Activated B cell treated with CpG ODN at 0.5 μM for 24 hours (primary cell): Measurements from ENCODE around the gene SHISA9. TPM values are rescaled to one million over a fixed set of nuclear protein-coding genes. Genes with fewer than 3 reads are reported as not detected.

Source experiments
- ATAC-seq: fragments of 200-7000 bp; cut with Tn5 transposase; one replicate; pipeline ENCODE4 v1.10.0; 2021; ENCODE audit warnings: low read depth, mild to moderate bottlenecking, moderate library complexity
- CTCF ChIA-PET: fragments of 350-600 bp; sonication (Branson Sonifier 250); formaldehyde crosslinking; loops from one replicate; lab custom pipeline; 2021; ENCODE audit warnings: antibody characterized with exemption; lab: Charles Lee
- POLR2A ChIA-PET: fragments of 350-600 bp; sonication (Branson Sonifier 250); formaldehyde crosslinking; loops from one replicate; lab custom pipeline; 2021; ENCODE audit warnings: antibody characterized with exemption; lab: Charles Lee
- DNase-seq: peaks from one replicate; pipeline ENCODE4 v3.0.0; 2022
- H3K27ac Mint-ChIP-seq: one replicate; pipeline ENCODE4 v1.8.0; 2020; ENCODE audit warnings: mixed read lengths
- H3K27me3 Mint-ChIP-seq: one replicate; pipeline ENCODE4 v1.8.0; 2021; ENCODE audit warnings: mixed read lengths
- H3K36me3 Mint-ChIP-seq: one replicate; pipeline ENCODE4 v1.8.0; 2021; ENCODE audit warnings: low read depth, mixed read lengths
- H3K4me1 Mint-ChIP-seq: one replicate; pipeline ENCODE4 v1.8.0; 2021; ENCODE audit warnings: mixed read lengths
- H3K4me3 Mint-ChIP-seq: one replicate; pipeline ENCODE4 v1.8.0; 2020; ENCODE audit warnings: mild to moderate bottlenecking, mixed read lengths
- H3K9me3 Mint-ChIP-seq: one replicate; pipeline ENCODE4 v1.8.0; 2020; ENCODE audit warnings: mixed read lengths
- CTCF ChIP-seq: fragments of 200-600 bp; IDR thresholded peaks from one replicate; pipeline ENCODE4 v1.8.0; 2022; ENCODE audit warnings: antibody characterized with exemption, mild to moderate bottlenecking
- intact Hi-C: fragments of 100-400 bp; cut with micrococcal nuclease; formaldehyde crosslinking; loops from one replicate; pipeline ENCODE4 v1.15.1; 2024
- total RNA-seq: library from RNA; stranded (reverse); gene quantifications from 2 replicates; pipeline ENCODE4 v1.2.3, GENCODE V29; 2022

SHISA9 gene
- total RNA-seq, 1 donor from 2014 or later, result 0.07 TPM

GRCh38 chr16:13155780-13156179, 254.4 kb downstream of the SHISA9 start:
- no peak for DNase-seq

GRCh38 chr16:13157082-13157481, 255.7 kb downstream of the SHISA9 start:
- H3K4me3 Mint-ChIP-seq, result no peak overlapping the region
- H3K36me3 Mint-ChIP-seq, result no peaks in the 10 kb centered on the region
- H3K27ac Mint-ChIP-seq, result no peak overlapping the region
- peaks cover 2% of the 10 kb centered on the region for H3K9me3 Mint-ChIP-seq
- ChIA-PET POLR2A (no interaction called here), CTCF (no interaction called here)
- H3K4me1 Mint-ChIP-seq, result no peaks in the 10 kb centered on the region
- no peaks in the 10 kb centered on the region for H3K27me3 Mint-ChIP-seq
- ATAC-seq (no peak), DNase-seq (no peak)
- TF ChIP-seq CTCF, result no peak
- intact Hi-C loops, result no loop called here

More at GRCh38 chr16:13155780-13156179, 254.4 kb downstream of the SHISA9 start:
- ChIA-PET CTCF (no interaction called here), POLR2A (no interaction called here)
- peaks cover 2% of the 10 kb centered on the region for H3K9me3 Mint-ChIP-seq
- no peaks in the 10 kb centered on the region for H3K36me3 Mint-ChIP-seq
- H3K4me1 Mint-ChIP-seq, result no peaks in the 10 kb centered on the region
- H3K4me3 Mint-ChIP-seq, result no peak overlapping the region
- ATAC-seq, result no peak
- intact Hi-C loops, result no loop called here
- H3K27me3 Mint-ChIP-seq, result no peaks in the 10 kb centered on the region
- no peak overlapping the region for H3K27ac Mint-ChIP-seq
- TF ChIP-seq CTCF, result no peak

- Mint-ChIP-seq H3K4me3 (no peak overlapping the region), H3K4me1 (no peaks in the 10 kb centered on the region), H3K36me3 (no peaks in the 10 kb centered on the region), H3K27me3 (no peaks in the 10 kb centered on the region), H3K27ac (no peak overlapping the region), H3K9me3 (peaks cover 2% of the 10 kb centered on the region)
- no peak for ATAC-seq
- TF ChIP-seq CTCF, result no peak
- no peak for DNase-seq
- CTCF ChIA-PET, result no interaction called here
- intact Hi-C loops, result no loop called here
- POLR2A ChIA-PET, result no interaction called here
Measured at GRCh38 chr16:13158427-13158826, 257.0 kb downstream of the SHISA9 start.

- Mint-ChIP-seq H3K27me3 (no peaks in the 10 kb centered on the region), H3K36me3 (no peaks in the 10 kb centered on the region), H3K4me1 (no peaks in the 10 kb centered on the region), H3K4me3 (no peak overlapping the region), H3K9me3 (peaks cover 4% of the 10 kb centered on the region), H3K27ac (no peak overlapping the region)
- POLR2A ChIA-PET, result no interaction called here
- intact Hi-C loops, result no loop called here
- no peak for DNase-seq
- no peak for TF ChIP-seq CTCF
- CTCF ChIA-PET, result no interaction called here
- ATAC-seq, result no peak
Measured at GRCh38 chr16:13165024-13165423, 263.6 kb downstream of the SHISA9 start.

- H3K4me3 Mint-ChIP-seq, result no peak overlapping the region
- peaks cover 4% of the 10 kb centered on the region for H3K9me3 Mint-ChIP-seq
- no peak overlapping the region for H3K27ac Mint-ChIP-seq
- intact Hi-C loops, result no loop called here
- TF ChIP-seq CTCF, result no peak
- ChIA-PET CTCF (no interaction called here), POLR2A (no interaction called here)
- no peaks in the 10 kb centered on the region for H3K27me3 Mint-ChIP-seq
- DNase-seq (no peak), ATAC-seq (no peak)
- no peaks in the 10 kb centered on the region for H3K4me1 Mint-ChIP-seq
- no peaks in the 10 kb centered on the region for H3K36me3 Mint-ChIP-seq
Measured at GRCh38 chr16:13168091-13168572, 266.7 kb downstream of the SHISA9 start.
